Inflammatory macrophage (primary cell): ENCODE results near the gene STK11.

ENCODE experiments used
- DNase-seq, 2 donors: peaks; one replicate each; pipeline ENCODE4 v3.0.0-alpha.2; 2020 to 2022
- total RNA-seq, 18 experiments: gene quantifications; one replicate each; lab custom pipeline; 2026; ENCODE audit warnings: mixed read lengths in 6 of 18, inconsistent platforms in 2 of 18; lab: John Stamatoyannopoulos, UW

STK11 gene
- total RNA-seq = 8.8 to 57.9 (median 38.5) reads per million in 18 experiments

GRCh38 chr19:1205114-1206099, at the start of gene STK11:
Gene STK11, plus strand, starts transcription at chr19:1205778. Its CDS starts 1,136 bp downstream, at chr19:1206914.
- peak; percentile 98 to 99 for DNase-seq

GRCh38 chr19:1156305-1156801, 49.2 kb upstream of the STK11 start:
- no peak for DNase-seq

GRCh38 chr19:1156830-1157615, 48.6 kb upstream of the STK11 start:
- no peak for DNase-seq

- DNase-seq = no peak
These were observed 47.4 kb upstream of the STK11 start for GRCh38 chr19:1157931-1158884.

- DNase-seq = no peak
These were observed 46.6 kb upstream of the STK11 start for GRCh38 chr19:1158885-1159448.

DNA sequence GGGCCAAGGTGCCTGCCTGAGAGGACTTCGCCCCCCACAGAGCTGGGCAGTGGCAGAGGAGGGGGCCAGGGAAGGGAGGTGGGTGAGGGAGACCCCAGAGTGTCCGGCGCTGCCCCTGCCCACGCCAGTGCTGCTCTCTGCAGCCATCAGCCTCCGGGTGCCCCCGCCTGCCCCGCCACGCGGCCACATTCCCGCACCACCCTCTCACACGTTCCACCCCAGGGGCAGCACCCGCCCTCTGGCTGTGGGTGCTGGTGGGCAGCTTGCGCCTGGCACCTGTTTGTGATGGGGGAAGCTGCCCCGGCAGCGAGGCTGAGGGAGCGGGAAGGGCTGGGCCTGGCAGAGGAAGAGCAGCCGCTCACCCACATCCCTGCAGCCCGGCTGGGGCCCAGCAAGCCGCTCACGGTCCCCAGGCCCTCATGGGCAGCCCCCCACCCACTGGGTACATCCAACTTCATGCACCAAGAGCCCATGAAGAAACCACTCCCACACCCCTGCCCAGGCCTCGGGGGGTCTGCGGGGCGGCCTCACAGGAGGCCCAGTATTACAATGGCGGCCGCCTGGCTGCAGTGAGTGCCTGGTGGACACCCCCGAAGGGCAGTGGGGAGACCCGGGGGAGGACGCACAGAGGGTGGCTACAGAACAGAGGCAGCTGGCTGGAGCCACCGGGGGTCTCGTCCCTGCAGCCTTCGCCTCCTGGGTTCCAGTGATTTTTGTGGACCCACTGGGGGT, 45.5 kb upstream of the STK11 start:
- no peak for DNase-seq

GRCh38 chr19:1161716-1162115, 43.9 kb upstream of the STK11 start:
- DNase-seq = no peak

DNA sequence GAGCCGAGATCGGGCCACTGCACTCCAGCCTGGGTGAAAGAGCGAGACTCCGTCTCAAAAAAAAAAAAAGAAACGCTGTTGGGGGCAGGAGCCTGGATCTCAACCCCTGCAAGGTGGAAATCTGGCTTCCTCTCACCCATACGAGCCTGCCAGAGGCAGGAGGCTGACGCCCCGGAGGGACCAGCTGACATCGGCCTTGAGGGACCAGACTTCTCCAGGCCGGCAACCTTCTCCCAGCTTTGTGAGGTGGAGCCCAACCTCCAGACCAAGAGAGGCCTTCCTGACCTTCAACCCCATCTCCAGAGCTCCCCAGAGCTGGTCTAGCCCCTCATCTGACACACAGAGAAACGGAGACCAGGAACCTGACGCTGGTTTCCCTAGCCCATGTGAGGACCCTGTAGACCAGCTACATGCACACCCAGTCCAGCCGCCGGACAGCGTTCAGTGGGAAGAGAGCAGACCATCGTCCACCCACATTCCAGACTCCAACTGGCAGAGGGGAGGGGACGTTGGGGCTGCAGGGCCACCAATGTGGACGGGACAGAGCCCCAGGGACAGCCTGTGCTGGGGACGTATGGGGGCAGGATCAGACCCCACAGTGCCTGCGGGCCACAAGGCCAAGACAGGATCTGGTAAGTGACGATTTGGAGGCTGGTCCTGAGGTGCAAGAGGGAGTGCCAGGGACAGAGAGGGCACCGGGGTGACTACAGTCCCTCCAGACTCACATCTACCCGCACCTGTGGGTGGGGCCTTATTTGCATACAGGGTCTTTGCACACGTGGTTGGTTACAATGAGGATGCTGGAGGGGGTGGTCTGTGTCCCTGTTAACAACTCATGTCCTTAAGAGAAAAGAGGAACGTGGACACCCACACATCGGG, 42.9 kb upstream of the STK11 start:
- DNase-seq = no peak

GRCh38 chr19:1163283-1163933, 42.2 kb upstream of the STK11 start:
- DNase-seq = peak; percentile 92 to 93

- DNase-seq = no peak
These were observed 41.5 kb upstream of the STK11 start for GRCh38 chr19:1163934-1164683.

- no peak for DNase-seq
These were observed 40.7 kb upstream of the STK11 start for GRCh38 chr19:1164684-1165531.

GRCh38 chr19:1166872-1167573, 38.6 kb upstream of the STK11 start:
- DNase-seq = no peak

GRCh38 chr19:1167687-1168571, 37.6 kb upstream of the STK11 start:
- no peak for DNase-seq

DNA sequence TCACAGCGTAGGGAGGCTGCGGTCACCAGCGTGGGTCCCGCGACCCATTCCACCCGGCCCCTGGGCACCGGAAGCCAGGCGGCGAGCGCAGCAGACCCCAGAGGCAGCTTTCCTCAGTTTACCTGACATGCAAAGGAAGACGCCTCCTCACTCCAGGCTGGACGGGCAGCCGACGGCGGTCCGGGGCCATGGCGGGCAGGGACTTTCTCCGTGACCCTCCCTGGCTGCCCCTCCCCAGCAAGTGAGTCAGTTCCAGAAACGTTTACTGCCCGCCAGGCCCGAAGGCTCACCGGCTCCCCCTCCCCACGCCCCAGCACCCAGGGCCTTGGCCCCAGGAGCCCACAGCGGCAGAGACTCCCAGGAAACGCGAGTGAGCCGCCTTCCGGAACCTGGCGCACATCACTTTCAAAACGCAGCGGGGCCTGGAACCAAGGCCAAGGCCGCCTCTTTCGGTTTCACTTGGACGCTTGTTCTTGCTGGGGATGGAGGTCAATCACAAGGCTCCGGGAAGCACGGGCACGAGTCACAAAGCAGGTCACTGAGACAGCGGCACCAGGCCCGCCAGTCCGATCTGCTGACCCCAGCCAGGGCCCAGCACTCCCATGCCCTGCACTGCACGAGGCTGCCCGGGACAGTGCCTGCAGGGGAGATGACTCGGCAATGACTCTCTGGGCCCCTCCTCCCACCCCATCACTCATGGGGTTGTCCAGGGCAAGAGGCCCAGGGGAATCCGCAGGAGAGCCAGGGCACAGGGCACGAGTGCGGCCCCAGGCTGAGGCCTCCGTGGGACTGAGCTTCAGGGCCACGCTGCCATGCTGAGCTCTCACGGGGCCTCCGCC, 36.8 kb upstream of the STK11 start:
- DNase-seq = peak in 1 of 2 donors; percentile 22

- no peak for DNase-seq
These were observed 36.2 kb upstream of the STK11 start for GRCh38 chr19:1169411-1169791.
